DOHH2 (cell line): Measurements from ENCODE around the gene TARBP1.

Experiments used
- H3F3A ChIP-seq: fragments of 200-600 bp; sonication (generic), shearing (Covaris generic); 2 replicates; pipeline ENCODE4 v1.6.0; 2016; ENCODE audit warnings: antibody characterized with exemption, mild to moderate bottlenecking; ENCODE audit not compliant: control insufficient read depth, insufficient read depth
- H3K27ac ChIP-seq: fragments of 200-600 bp; sonication (generic); 2 replicates; pipeline ENCODE4 v1.5.1; 2014; ENCODE audit warnings: low read depth, mild to moderate bottlenecking, low read length, moderate library complexity
- H3K27me3 ChIP-seq: fragments of 200-600 bp; sonication (generic); 2 replicates; pipeline ENCODE4 v1.6.1; 2014; ENCODE audit warnings: mild to moderate bottlenecking, low read length, mixed read lengths; ENCODE audit not compliant: control insufficient read depth
- H3K36me3 ChIP-seq: fragments of 200-600 bp; sonication (generic); 2 replicates; pipeline ENCODE4 v1.6.1; 2014; ENCODE audit warnings: mild to moderate bottlenecking, low read length, moderate library complexity, mixed read lengths; ENCODE audit not compliant: control insufficient read depth
- H3K4me1 ChIP-seq: fragments of 200-600 bp; sonication (generic); 2 replicates; pipeline ENCODE4 v1.6.1; 2014; ENCODE audit warnings: mild to moderate bottlenecking, low read length, mixed read lengths; ENCODE audit not compliant: control insufficient read depth
- H3K4me2 ChIP-seq: fragments of 200-600 bp; sonication (generic); 2 replicates; pipeline ENCODE4 v1.6.0; 2014; ENCODE audit warnings: mild to moderate bottlenecking, low read length, moderate library complexity
- H3K4me3 ChIP-seq: fragments of 200-600 bp; sonication (generic); 2 replicates; pipeline ENCODE4 v1.5.1; 2014; ENCODE audit warnings: mild to moderate bottlenecking, low read length, mixed read lengths
- H3K79me2 ChIP-seq: fragments of 200-600 bp; sonication (generic); 2 replicates; pipeline ENCODE4 v1.6.1; 2014; ENCODE audit warnings: mild to moderate bottlenecking, low read length, mixed read lengths; ENCODE audit not compliant: control insufficient read depth
- H3K9me2 ChIP-seq: fragments of 200-600 bp; sonication (generic); replicated peaks from 2 replicates; pipeline ENCODE4 v1.6.1; 2014; ENCODE audit warnings: mild to moderate bottlenecking, low read length, mixed read lengths; ENCODE audit not compliant: control insufficient read depth
- H3K9me3 ChIP-seq: fragments of 200-600 bp; sonication (generic); 2 replicates; pipeline ENCODE4 v1.6.1; 2014; ENCODE audit warnings: antibody characterized with exemption, low read length, mixed read lengths; ENCODE audit not compliant: control insufficient read depth, insufficient read depth
- H4K20me1 ChIP-seq: fragments of 200-600 bp; sonication (generic); 2 replicates; pipeline ENCODE4 v1.6.0; 2014; ENCODE audit warnings: low read depth, mild to moderate bottlenecking, antibody characterized with exemption, low read length, moderate library complexity; ENCODE audit not compliant: control insufficient read depth, insufficient read depth
- EZH2phosphoT487 ChIP-seq: fragments of 200-600 bp; sonication (generic); IDR thresholded peaks from 2 replicates; pipeline ENCODE4 v1.6.1; 2017; ENCODE audit warnings: borderline replicate concordance, mild to moderate bottlenecking, antibody characterized with exemption, low read length, moderate library complexity, mixed read lengths
- TF ChIP-seq, protein P1 (sequence below): fragments of 200-600 bp; sonication (generic); IDR thresholded peaks from one replicate; pipeline ENCODE4 v1.5.1; 2014; ENCODE audit warnings: antibody characterized with exemption, mild to moderate bottlenecking, low read depth, low read length; ENCODE audit not compliant: poor library complexity, severe bottlenecking

TARBP1 gene

DNA sequence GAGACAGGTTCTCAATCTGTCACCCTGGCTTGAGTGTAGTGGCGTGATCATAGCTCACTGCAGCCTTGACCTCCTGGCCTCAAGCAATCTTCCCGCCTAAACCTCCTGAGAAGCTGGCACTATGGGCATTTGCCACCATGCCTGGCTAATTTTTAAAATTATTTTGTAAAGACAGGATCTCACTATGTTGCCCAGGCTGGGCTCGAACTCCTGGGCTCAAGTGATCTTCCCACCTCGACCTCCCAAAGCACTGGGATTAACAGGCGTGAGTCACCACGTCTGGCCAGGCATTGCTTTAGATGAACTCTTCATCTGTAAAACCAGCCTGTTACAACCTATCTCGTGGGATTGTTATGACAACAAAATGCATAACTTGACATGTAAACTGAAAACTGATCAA is 103.3 kb downstream of the TARBP1 start:
- Histone ChIP-seq H3K27me3 (no peaks in the 10 kb centered on the region), H3K36me3 (peaks cover 51% of the 10 kb centered on the region)

DNA sequence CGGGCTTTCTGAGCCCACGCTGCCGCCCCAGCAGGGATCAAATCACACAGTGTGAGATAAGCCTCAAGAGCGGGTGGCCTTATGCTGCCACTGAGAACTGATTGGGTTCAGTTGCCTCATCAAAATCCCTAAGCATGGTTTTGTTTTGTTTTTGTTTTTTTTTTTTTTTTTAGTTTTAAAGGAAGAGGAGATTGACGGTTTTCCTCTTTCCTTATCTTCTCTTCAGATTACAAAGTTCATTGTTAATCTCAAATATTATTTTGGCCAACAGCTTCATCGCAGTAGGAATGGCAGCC is 105.1 kb downstream of the TARBP1 start:
- H3K9me2 ChIP-seq = no peaks in the 10 kb centered on the region
- H4K20me1 ChIP-seq = no peaks in the 10 kb centered on the region
- TF ChIP-seq EZH2phosphoT487 = no peak
- TF ChIP-seq, protein P1, sequence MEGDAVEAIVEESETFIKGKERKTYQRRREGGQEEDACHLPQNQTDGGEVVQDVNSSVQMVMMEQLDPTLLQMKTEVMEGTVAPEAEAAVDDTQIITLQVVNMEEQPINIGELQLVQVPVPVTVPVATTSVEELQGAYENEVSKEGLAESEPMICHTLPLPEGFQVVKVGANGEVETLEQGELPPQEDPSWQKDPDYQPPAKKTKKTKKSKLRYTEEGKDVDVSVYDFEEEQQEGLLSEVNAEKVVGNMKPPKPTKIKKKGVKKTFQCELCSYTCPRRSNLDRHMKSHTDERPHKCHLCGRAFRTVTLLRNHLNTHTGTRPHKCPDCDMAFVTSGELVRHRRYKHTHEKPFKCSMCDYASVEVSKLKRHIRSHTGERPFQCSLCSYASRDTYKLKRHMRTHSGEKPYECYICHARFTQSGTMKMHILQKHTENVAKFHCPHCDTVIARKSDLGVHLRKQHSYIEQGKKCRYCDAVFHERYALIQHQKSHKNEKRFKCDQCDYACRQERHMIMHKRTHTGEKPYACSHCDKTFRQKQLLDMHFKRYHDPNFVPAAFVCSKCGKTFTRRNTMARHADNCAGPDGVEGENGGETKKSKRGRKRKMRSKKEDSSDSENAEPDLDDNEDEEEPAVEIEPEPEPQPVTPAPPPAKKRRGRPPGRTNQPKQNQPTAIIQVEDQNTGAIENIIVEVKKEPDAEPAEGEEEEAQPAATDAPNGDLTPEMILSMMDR = no peak
- no peaks in the 10 kb centered on the region for H3K9me3 ChIP-seq
- peak overlapping the region; percentile 85 for H3K27ac ChIP-seq
- H3K79me2 ChIP-seq = peaks cover 41% of the 10 kb centered on the region
- H3K4me3 ChIP-seq = peak overlapping the region; percentile 86
- H3K27me3 ChIP-seq = 0 out of 2 replicates have a peak, but pooled peaks cover under 1% of the 10 kb centered on the region
- peaks cover 13% of the 10 kb centered on the region; the same call in 1 of the 2 replicates for H3F3A ChIP-seq
- peak overlapping the region; percentile 73 for H3K4me2 ChIP-seq
- H3K36me3 ChIP-seq = peaks cover 34% of the 10 kb centered on the region
- peaks cover 18% of the 10 kb centered on the region for H3K4me1 ChIP-seq

More for the DNA sequence above, 103.3 kb downstream of the TARBP1 start:
- Histone ChIP-seq H3K4me2 (no peak overlapping the region), H4K20me1 (no peaks in the 10 kb centered on the region), H3K4me3 (no peak overlapping the region), H3K4me1 (peaks cover 18% of the 10 kb centered on the region), H3K27ac (no peak overlapping the region), H3F3A (peaks cover 11% of the 10 kb centered on the region; the same call in 1 of the 2 replicates), H3K9me2 (no peaks in the 10 kb centered on the region), H3K9me3 (no peaks in the 10 kb centered on the region), H3K79me2 (peaks cover 41% of the 10 kb centered on the region)
- no peak for TF ChIP-seq EZH2phosphoT487
- TF ChIP-seq, protein P1 = no peak

DNA sequence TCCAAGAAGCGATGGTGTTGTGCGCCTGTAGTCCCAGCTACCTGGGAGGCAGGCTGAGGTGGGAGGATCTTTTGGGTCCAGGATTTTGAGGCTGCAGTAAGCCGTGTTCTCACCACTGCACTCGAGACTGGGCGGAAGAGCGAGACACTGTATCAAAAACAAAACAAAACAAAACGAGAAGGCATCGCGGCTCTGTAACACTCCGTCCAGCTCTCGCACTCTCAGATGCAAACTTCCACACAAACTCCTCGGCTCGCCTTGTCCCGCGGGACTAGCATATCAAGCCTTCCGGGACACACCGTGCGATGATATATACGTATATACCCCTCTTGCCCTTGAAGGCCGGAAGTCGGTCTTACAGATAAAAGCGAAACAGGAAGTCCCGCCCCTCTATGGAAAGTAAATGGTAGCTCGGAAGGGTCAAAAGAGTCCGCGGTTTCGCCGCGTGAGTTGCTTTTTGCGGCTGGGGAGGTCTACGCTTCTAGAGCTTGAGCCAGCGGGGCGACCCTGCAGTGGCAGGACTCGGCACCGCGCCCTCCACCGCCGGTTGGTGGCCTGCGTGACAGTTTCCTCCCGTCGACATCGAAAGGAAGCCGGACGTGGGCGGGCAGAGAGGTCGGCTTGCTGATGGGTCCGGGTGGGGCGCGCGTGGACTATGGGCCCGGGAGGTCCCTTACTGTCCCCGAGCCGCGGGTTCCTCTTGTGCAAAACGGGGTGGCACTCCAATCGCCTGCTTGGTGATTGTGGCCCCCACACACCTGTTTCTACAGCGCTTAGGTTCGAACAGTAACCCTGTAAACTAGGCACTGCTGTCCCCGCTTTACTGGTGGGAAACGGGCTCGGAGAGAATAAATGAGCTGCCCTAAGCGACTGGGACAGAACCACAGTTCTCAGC is 105.7 kb downstream of the TARBP1 start, which contains the start of gene COA6:
COA6 (plus strand) TSS at position 393 of the 895 bp plus-strand sequence; CDS start at position 404, 11 bp downstream.
- Histone ChIP-seq H3K9me2 (no peaks in the 10 kb centered on the region), H3F3A (peaks cover 13% of the 10 kb centered on the region; the same call in 1 of the 2 replicates), H3K27ac (peak within 1 kb of the TSS; percentile 85), H3K4me2 (peak within 1 kb of the TSS; percentile 73), H3K36me3 (peaks cover 28% of the 10 kb centered on the region), H4K20me1 (no peaks in the 10 kb centered on the region), H3K4me1 (peaks cover 18% of the 10 kb centered on the region), H3K27me3 (0 out of 2 replicates have a peak, but pooled peaks cover 3% of the 10 kb centered on the region), H3K9me3 (no peaks in the 10 kb centered on the region), H3K4me3 (peak within 1 kb of the TSS; percentile 86), H3K79me2 (peaks cover 41% of the 10 kb centered on the region)
- TF ChIP-seq, protein P1 = no peak
- TF ChIP-seq EZH2phosphoT487 = no peak
